IPS-NIHi7 (cell line): Measurements from ENCODE around the gene RNF207.
A peak's percentile ranks its signal among the peaks of the same experiment; 100 is the strongest.

ENCODE experiments used
- DNase-seq: peaks from one replicate; pipeline ENCODE4 v3.0.0; 2012; ENCODE audit warnings: mixed read lengths; ENCODE audit errors: extremely low spot score

The RNF207 gene

GRCh38 chr1:6225651-6226050 is 19.7 kb downstream of the RNF207 start:
- no peak for DNase-seq

GRCh38 chr1:6233376-6233775 is 27.5 kb downstream of the RNF207 start:
- DNase-seq: no peak

- no peak for DNase-seq
Measured at GRCh38 chr1:6234502-6235295, 28.8 kb downstream of the RNF207 start.

- no peak for DNase-seq
Measured at GRCh38 chr1:6235296-6235677, 29.4 kb downstream of the RNF207 start.

- no peak for DNase-seq
Measured at GRCh38 chr1:6237093-6237492, 31.2 kb downstream of the RNF207 start.

GRCh38 chr1:6239213-6239752 is 33.4 kb downstream of the RNF207 start:
- peak; percentile 58 for DNase-seq

GRCh38 chr1:6239950-6240768 is 34.2 kb downstream of the RNF207 start:
- no peak for DNase-seq

- no peak for DNase-seq
Measured at GRCh38 chr1:6241107-6241886, 35.4 kb downstream of the RNF207 start.

GRCh38 chr1:6241887-6242740 is 36.2 kb downstream of the RNF207 start:
- DNase-seq: peak; percentile 61

- no peak for DNase-seq
Measured at GRCh38 chr1:6243053-6243834, 37.3 kb downstream of the RNF207 start.

GRCh38 chr1:6243993-6244392 is 38.1 kb downstream of the RNF207 start, which contains the start of gene HES3:
Gene HES3, plus strand, starts transcription at chr1:6244179. Its CDS starts 187 bp downstream, at chr1:6244366.
- DNase-seq: no peak

GRCh38 chr1:6244401-6245049 is 38.6 kb downstream of the RNF207 start:
- no peak for DNase-seq

GRCh38 chr1:6245086-6245868 is 39.4 kb downstream of the RNF207 start:
- DNase-seq: peak; percentile 76

- peak; percentile 87 for DNase-seq
Measured at GRCh38 chr1:6245869-6246496, 40.1 kb downstream of the RNF207 start.

- peak; percentile 87 for DNase-seq
Measured at GRCh38 chr1:6246497-6247467, 40.9 kb downstream of the RNF207 start.

GRCh38 chr1:6247651-6248050 is 41.7 kb downstream of the RNF207 start:
- no peak for DNase-seq

GRCh38 chr1:6248161-6248776 is 42.4 kb downstream of the RNF207 start:
- no peak for DNase-seq
